ENCODE data around the gene DEPDC5.

- TF ChIP-seq POLR2AphosphoS5 (IDR thresholded peaks at IDR 0.05; ENCODE audit: low read depth, low read length) (no peak), POLR2A (IDR thresholded peaks at IDR 0.05; ENCODE audit: low read depth, low read length) (no peak), TAF1 (IDR thresholded peaks at IDR 0.05; ENCODE audit: borderline replicate concordance, low read depth, low read length) (no peak)
These were observed 194.2 kb downstream of the DEPDC5 start for GRCh38 chr22:31948002-31948401.
